ENCODE data around the gene MOV10L1. TPM values are rescaled to one million over a fixed set of nuclear protein-coding genes. Genes with fewer than 3 reads are reported as not detected.

MOV10L1 gene
- polyA plus RNA-seq, 3 donors = 0.18 to 0.35 TPM; not detected in 1

DNA sequence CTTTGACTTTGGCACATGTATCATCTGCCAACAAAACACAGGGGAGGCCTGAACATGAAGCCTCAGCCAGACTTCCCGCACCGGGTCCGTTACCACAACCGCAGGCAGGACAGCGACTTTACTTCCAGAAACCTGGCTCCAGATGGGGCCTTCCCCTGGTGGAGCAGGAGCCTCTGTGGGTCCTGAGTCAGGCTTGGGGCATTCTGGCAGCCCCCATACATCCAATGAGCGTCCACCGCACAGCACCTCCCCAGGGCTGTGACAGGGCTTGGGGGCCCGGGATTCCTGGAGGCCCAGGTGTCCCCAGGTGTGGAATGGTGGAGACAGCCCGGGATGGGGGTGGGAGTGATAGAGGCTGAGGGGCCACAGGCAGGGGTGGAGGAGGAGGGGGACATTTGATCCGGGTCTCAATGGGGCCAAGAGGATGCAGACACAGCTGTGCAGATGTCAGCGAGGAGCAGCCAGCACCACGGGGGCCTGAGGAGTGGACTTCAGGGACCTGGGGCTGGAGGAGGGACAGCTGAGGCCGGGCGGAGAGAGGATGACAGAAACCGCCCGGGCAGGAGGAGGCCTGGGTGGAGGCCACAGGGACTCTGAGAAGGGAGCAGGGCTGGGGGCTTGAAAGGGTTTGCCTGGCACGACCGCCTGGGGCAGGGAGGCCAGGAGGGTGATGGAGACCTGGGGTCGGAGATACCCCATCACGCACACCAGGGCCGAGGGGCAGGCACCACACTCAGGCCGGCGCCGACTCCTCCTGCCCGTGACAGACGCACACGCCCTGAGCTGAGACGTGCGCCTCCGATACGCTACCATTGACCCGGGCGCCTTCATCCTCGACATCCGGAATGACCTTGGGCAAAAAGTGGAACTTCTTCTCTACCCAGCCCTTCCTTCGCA is 40.3 kb upstream of the MOV10L1 start:
- Histone ChIP-seq H3K27me3 (ENCODE audit: control insufficient read depth in 2 of 2, insufficient read depth in 2 of 2, low read length in 2 of 2) (peaks cover 0 to under 1% of the 10 kb centered on the region in 2 donors), H3K9ac (ENCODE audit: insufficient read depth, low read length, poor library complexity, severe bottlenecking) (no peak overlapping the region), H3K79me2 (ENCODE audit: insufficient read depth, low read length) (no peaks in the 10 kb centered on the region), H2AFZ (ENCODE audit: insufficient read depth, low read depth, low read length, poor library complexity, severe bottlenecking) (no peak overlapping the region), H3K4me3 (replicated peaks in 1 of 3; ENCODE audit: low read depth in 2 of 3, low read length in 3 of 3) (no peak overlapping the region), H3K36me3 (replicated peaks in 1 of 2; ENCODE audit: control insufficient read depth in 1 of 2, insufficient read depth in 2 of 2, low read length in 2 of 2) (no peaks in the 10 kb centered on the region), H3K4me2 (replicated peaks; ENCODE audit: extremely low read depth, low read length, poor library complexity, severe bottlenecking) (no peak overlapping the region), H4K20me1 (ENCODE audit: insufficient read depth, low read length) (no peaks in the 10 kb centered on the region), H3K9me3 (replicated peaks in 1 of 2; ENCODE audit: control insufficient read depth in 1 of 2, insufficient read depth in 1 of 2, low read length in 2 of 2) (peaks cover 7 to 11% of the 10 kb centered on the region in 2 donors), H3K4me1 (ENCODE audit: control insufficient read depth in 1 of 2, insufficient read depth in 2 of 2, low read length in 2 of 2) (peaks cover 0 to 5% of the 10 kb centered on the region in 2 donors), H3K27ac (ENCODE audit: low read depth in 1 of 2, low read length in 2 of 2) (no peak overlapping the region)
- H3K9me3 Mint-ChIP-seq = peaks cover 0 to 19% (median 12%) of the 10 kb centered on the region in 7 donors
- WGBS (ENCODE audit: insufficient coverage) = 96% methylated on average over 22 of the region's 36 CpGs
- H3K4me3 Mint-ChIP-seq = no peak overlapping the region
- intact Hi-C loops (cut with micrococcal nuclease) = no loop called here
- DNase-seq = no peak
- TF ChIP-seq, protein P1, sequence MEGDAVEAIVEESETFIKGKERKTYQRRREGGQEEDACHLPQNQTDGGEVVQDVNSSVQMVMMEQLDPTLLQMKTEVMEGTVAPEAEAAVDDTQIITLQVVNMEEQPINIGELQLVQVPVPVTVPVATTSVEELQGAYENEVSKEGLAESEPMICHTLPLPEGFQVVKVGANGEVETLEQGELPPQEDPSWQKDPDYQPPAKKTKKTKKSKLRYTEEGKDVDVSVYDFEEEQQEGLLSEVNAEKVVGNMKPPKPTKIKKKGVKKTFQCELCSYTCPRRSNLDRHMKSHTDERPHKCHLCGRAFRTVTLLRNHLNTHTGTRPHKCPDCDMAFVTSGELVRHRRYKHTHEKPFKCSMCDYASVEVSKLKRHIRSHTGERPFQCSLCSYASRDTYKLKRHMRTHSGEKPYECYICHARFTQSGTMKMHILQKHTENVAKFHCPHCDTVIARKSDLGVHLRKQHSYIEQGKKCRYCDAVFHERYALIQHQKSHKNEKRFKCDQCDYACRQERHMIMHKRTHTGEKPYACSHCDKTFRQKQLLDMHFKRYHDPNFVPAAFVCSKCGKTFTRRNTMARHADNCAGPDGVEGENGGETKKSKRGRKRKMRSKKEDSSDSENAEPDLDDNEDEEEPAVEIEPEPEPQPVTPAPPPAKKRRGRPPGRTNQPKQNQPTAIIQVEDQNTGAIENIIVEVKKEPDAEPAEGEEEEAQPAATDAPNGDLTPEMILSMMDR (IDR thresholded peaks at IDR 0.05) = no peak
- peaks cover 4% of the 10 kb centered on the region for H3K4me1 Mint-ChIP-seq
- H3K27ac Mint-ChIP-seq = peak overlapping the region in 1 of 7 donors; percentile 40
- peaks cover 9 to 16% (median 12%) of the 10 kb centered on the region in 3 donors for H3K27me3 Mint-ChIP-seq (ENCODE audit: low read depth in 3 of 3)
- no peaks in the 10 kb centered on the region for H3K36me3 Mint-ChIP-seq

DNA sequence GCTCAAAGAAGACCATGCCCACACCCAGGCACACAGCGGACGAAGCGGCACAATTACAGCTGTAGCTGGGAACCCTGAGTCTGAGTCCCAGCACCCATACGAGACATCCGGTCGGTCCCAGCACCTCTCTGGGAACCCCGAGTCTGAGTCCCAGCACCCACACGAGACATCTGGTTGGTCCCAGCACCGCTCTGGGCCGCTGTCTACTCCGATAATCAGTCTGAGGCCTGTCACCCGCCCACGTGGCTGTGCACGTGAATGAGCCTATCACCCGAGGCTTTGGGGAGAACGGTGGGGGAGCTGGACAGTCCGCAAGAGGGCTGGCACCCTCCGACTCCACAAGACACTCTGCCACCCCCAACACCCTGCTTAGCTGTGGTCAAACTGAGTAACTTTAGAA is 37.9 kb upstream of the MOV10L1 start:
- no peaks in the 10 kb centered on the region for H3K36me3 ChIP-seq (replicated peaks in 1 of 2; ENCODE audit: control insufficient read depth in 1 of 2, insufficient read depth in 2 of 2, low read length in 2 of 2)
- H3K9ac ChIP-seq (ENCODE audit: insufficient read depth, low read length, poor library complexity, severe bottlenecking) = no peak overlapping the region
- H3K27ac ChIP-seq (ENCODE audit: low read depth in 1 of 2, low read length in 2 of 2) = no peak overlapping the region
- Mint-ChIP-seq H3K27me3 (ENCODE audit: low read depth in 3 of 3) (peaks cover 5 to 10% (median 8%) of the 10 kb centered on the region in 3 donors), H3K4me1 (no peaks in the 10 kb centered on the region), H3K36me3 (no peaks in the 10 kb centered on the region), H3K4me3 (no peak overlapping the region), H3K27ac (no peak overlapping the region), H3K9me3 (peaks cover 0 to 19% (median 12%) of the 10 kb centered on the region in 7 donors)
- no peak overlapping the region for H2AFZ ChIP-seq (ENCODE audit: insufficient read depth, low read depth, low read length, poor library complexity, severe bottlenecking)
- intact Hi-C loops (cut with micrococcal nuclease) = no loop called here
- TF ChIP-seq, protein P1 (IDR thresholded peaks at IDR 0.05) = no peak
- 96% methylated on average over 16 of the region's 18 CpGs for WGBS (ENCODE audit: insufficient coverage)
- H3K9me3 ChIP-seq (replicated peaks in 1 of 2; ENCODE audit: control insufficient read depth in 1 of 2, insufficient read depth in 1 of 2, low read length in 2 of 2) = peaks cover 7 to 11% of the 10 kb centered on the region in 2 donors
- H3K4me2 ChIP-seq (replicated peaks; ENCODE audit: extremely low read depth, low read length, poor library complexity, severe bottlenecking) = no peak overlapping the region
- no peak for DNase-seq
- H3K27me3 ChIP-seq (ENCODE audit: control insufficient read depth in 2 of 2, insufficient read depth in 2 of 2, low read length in 2 of 2) = peaks cover 0 to 7% of the 10 kb centered on the region in 2 donors
- H3K79me2 ChIP-seq (ENCODE audit: insufficient read depth, low read length) = no peaks in the 10 kb centered on the region
- H3K4me3 ChIP-seq (replicated peaks in 1 of 3; ENCODE audit: low read depth in 2 of 3, low read length in 3 of 3) = no peak overlapping the region
- no peaks in the 10 kb centered on the region for H3K4me1 ChIP-seq (ENCODE audit: control insufficient read depth in 1 of 2, insufficient read depth in 2 of 2, low read length in 2 of 2)
- H4K20me1 ChIP-seq (ENCODE audit: insufficient read depth, low read length) = no peaks in the 10 kb centered on the region

Measured in CD14-positive monocyte (primary cell).